Erythroblast (primary cell): ENCODE results near the gene SPATA18.

ENCODE experiments used
- GATA1 ChIP-seq: IDR thresholded peaks from 2 replicates; pipeline ENCODE4 v1.6.1; 2011; ENCODE audit warnings: low read depth, mild to moderate bottlenecking, control low read depth, low read length, moderate library complexity
- POLR2A ChIP-seq: IDR thresholded peaks from 2 replicates; pipeline ENCODE4 v1.6.1; 2011; ENCODE audit warnings: mild to moderate bottlenecking, low read length

DNA sequence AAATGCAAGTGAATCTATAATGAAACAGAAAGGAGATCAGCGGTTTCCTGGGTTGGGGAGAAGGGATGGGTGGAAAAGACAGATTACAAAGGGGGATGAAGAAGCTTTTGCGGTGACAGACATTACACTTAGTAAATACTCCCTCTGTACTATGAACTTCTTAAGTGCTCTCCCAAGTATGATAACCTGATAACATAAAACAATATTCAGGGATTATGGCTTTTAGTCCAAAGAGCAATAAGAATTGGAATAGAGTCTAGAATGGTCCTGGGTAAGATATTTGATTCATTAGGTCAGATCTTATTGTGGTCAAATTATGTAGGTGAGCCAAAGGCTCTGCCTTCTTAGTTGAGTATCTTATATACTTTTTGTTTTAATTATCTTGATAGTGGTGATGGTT lies 40.1 kb upstream of the SPATA18 start:
- TF ChIP-seq POLR2A: no peak
- TF ChIP-seq GATA1: no peak
